Ovary (tissue), 9 donors: ENCODE data around the gene IQGAP2. TPM values are rescaled to one million over a fixed set of nuclear protein-coding genes. Genes with fewer than 3 reads are reported as not detected.

Source experiments
- DNase-seq, 5 donors: peaks; one replicate each; pipeline ENCODE4 v3.0.0-alpha.2; 2019 to 2020
- H3K27ac ChIP-seq, 2 donors: fragments of 200-600 bp; one replicate each; pipeline versions ENCODE4 v1.5.1 to v1.8.0; 2019 to 2022
- H3K27me3 ChIP-seq: fragments of 200-600 bp; one replicate; pipeline ENCODE4 v1.8.0; 2022
- H3K36me3 ChIP-seq: fragments of 200-600 bp; sonication (generic); one replicate; pipeline ENCODE4 v1.5.1; 2019
- H3K4me1 ChIP-seq: one replicate; pipeline ENCODE4 v1.8.1; 2013; ENCODE audit warnings: mild to moderate bottlenecking, moderate library complexity; ENCODE audit not compliant: insufficient read depth
- H3K4me3 ChIP-seq: fragments of 200-600 bp; sonication (generic); one replicate; pipeline ENCODE4 v1.5.1; 2017
- H3K9me3 ChIP-seq, 2 donors: fragments of 200-600 bp in 1 of 2; sonication (generic) in 1 of 2; one replicate each; pipeline versions ENCODE4 v1.5.1 to v1.8.1; 2013 to 2019; ENCODE audit warnings: mild to moderate bottlenecking in 1 of 2, moderate library complexity in 1 of 2
- EP300 ChIP-seq: sonication (generic); formaldehyde crosslinking; IDR thresholded peaks from one replicate; pipeline ENCODE4 v1.6.1; 2017; ENCODE audit warnings: antibody characterized with exemption
- POLR2A ChIP-seq: fragments of 450-650 bp; IDR thresholded peaks from one replicate; pipeline ENCODE4 v1.6.1; 2017; ENCODE audit warnings: antibody characterized with exemption, mild to moderate bottlenecking, moderate library complexity
- WGBS, 3 donors: extraction: QIAGEN DNeasy Blood & Tissue Kit in 1 of 3; methylation state at CpG; one replicate each; pipeline versions ENCODE4 v1.1.5 to v1.1.7; 2013 to 2017; 5-methylcytosine and 5-hydroxymethylcytosine counted together
- intact Hi-C, 4 donors: fragments of 100-400 bp; cut with DNase I; formaldehyde crosslinking; loops; one replicate each; pipeline versions ENCODE4 v1.11.0 to v1.15.1; 2022 to 2023
- polyA plus RNA-seq, 2 donors: library from polyadenylated mRNA; stranded (reverse); fragments of 200-250 nt in 1 of 2; fragments of 350-450 nt in 1 of 2; fragmentation: Illumina TruSeq in 1 of 2; extraction: RNeasy Lipid Tissue Mini Kit (QIAGEN cat#74804) in 1 of 2; gene quantifications; one replicate each; pipeline ENCODE4 v1.2.3, GENCODE V29; 2013 to 2014
- total RNA-seq, 7 donors: library from RNA; depleted of rRNA in 2 of 7; stranded (reverse); fragments of >200 nt in 2 of 7; fragmentation: NEBNext Ultra II Directional in 3 of 7; extraction: Animal tissue kit (Norgen Biotek cat#: 25700) in 3 of 7; gene quantifications; one replicate each; pipeline versions ENCODE4 v1.1.0 to v1.2.4, GENCODE V29; 2016 to 2023
- TF ChIP-seq, protein P1 (sequence below), 3 donors: fragments of 450-650 bp in 2 of 3; fragments of 200-600 bp in 1 of 3; IDR thresholded peaks; one replicate each; pipeline versions ENCODE4 v1.5.1 to v1.8.0; 2016 to 2022; ENCODE audit warnings: antibody characterized with exemption in 3 of 3, mild to moderate bottlenecking in 1 of 3
- donor health status: DM: no; HTN: no; CAD: no; lungs with moderate emphysema.
- donor health status: DM: no; HTN: no; CAD: no.
- donor health status: Bipolar disorder and iron deficiency.
- donor health status: DM: yes; HTN: yes; CAD: no.
- donor health status: DM: no; HTN: no; CAD: no.
- donor health status: DM: yes; HTN: yes; CAD: no.

IQGAP2 gene
- total and polyA plus RNA-seq, 9 donors: 8.6 to 27.6 (median 13.9) TPM

DNA sequence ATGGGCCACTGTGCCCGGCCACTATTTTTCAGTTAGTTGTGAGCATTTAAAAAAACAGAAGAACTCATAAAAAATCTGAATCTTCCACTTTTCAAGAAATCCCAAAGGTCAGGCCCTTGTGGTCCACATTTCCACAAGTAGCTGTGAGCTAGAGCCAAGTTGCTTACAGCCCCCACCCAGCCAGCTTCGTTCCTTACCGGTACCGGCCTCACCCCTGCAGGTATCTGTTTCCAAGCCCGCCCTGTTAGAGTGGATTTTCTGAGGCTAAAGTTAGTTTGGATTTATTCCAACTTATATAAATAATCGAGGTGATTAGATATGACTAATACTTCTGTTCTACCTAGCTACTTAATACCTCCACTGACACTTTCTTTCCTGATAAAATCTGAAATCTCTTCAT lies 139.2 kb downstream of the IQGAP2 start:
- TF ChIP-seq POLR2A: no peak
- TF ChIP-seq, protein P1, sequence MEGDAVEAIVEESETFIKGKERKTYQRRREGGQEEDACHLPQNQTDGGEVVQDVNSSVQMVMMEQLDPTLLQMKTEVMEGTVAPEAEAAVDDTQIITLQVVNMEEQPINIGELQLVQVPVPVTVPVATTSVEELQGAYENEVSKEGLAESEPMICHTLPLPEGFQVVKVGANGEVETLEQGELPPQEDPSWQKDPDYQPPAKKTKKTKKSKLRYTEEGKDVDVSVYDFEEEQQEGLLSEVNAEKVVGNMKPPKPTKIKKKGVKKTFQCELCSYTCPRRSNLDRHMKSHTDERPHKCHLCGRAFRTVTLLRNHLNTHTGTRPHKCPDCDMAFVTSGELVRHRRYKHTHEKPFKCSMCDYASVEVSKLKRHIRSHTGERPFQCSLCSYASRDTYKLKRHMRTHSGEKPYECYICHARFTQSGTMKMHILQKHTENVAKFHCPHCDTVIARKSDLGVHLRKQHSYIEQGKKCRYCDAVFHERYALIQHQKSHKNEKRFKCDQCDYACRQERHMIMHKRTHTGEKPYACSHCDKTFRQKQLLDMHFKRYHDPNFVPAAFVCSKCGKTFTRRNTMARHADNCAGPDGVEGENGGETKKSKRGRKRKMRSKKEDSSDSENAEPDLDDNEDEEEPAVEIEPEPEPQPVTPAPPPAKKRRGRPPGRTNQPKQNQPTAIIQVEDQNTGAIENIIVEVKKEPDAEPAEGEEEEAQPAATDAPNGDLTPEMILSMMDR (IDR thresholded peaks at IDR 0.05): no peak
- no peak for TF ChIP-seq EP300
- H3K27ac ChIP-seq: no peak overlapping the region
- no peaks in the 10 kb centered on the region for H3K27me3 ChIP-seq
- no peak overlapping the region for H3K4me3 ChIP-seq
- no peaks in the 10 kb centered on the region for H3K9me3 ChIP-seq
- H3K36me3 ChIP-seq: no peaks in the 10 kb centered on the region
- 78 to 84% (median 82%) methylated on average over 6 of the region's 6 CpGs for WGBS, 3 donors
- no peak for DNase-seq
- no peaks in the 10 kb centered on the region for H3K4me1 ChIP-seq
- intact Hi-C loops: loop anchor here in 1 of 4 donors (10.0 kb wide), 1 partner anchor 137 kb away; the partner anchor contains the start of gene IQGAP2

GRCh38 chr5:76542887-76543690 lies 140.0 kb downstream of the IQGAP2 start:
- no peak for TF ChIP-seq POLR2A
- TF ChIP-seq, protein P1 (IDR thresholded peaks at IDR 0.05): no peak
- no peak for TF ChIP-seq EP300
- Histone ChIP-seq H3K27ac (no peak overlapping the region), H3K27me3 (no peaks in the 10 kb centered on the region), H3K4me3 (no peak overlapping the region), H3K36me3 (no peaks in the 10 kb centered on the region), H3K9me3 (no peaks in the 10 kb centered on the region), H3K4me1 (no peaks in the 10 kb centered on the region)
- 76 to 86% (median 82%) methylated on average over 13 of the region's 13 CpGs for whole genome bisulfite sequencing, 3 donors
- intact Hi-C loops: loop anchor here in 1 of 4 donors (10.0 kb wide), 1 partner anchor 138 kb away; the partner anchor contains the start of gene IQGAP2
- no peak for DNase-seq

DNA sequence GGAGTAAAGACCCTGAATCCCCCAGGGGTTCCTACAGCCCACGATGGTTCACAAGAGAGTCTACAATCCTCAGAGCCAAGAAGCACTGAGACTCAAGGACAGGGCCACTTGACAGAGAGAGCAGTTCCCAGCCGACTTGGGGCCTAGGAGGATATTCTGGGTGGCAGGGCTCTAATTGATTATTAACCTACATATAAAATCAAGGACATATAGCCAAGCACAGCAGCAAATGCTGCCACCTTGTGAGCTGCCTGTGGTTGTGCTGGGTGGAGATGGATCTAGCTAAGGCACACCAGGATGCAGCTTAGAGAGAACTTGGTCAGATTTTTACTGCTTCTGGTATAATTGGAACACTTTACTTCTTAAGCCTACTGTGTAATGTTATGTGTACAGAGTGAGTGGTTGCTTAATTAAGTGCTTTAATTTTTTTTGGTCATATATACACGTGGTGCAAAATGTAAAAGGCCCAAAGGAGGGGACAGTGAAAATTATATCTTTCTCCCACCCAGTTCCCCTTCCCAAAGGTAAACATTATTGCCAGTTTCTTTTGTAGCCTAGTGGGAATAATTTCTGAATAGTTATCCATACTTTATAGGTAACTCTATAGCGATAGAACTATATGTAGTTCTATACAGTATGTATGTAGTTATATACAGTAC lies 141.3 kb downstream of the IQGAP2 start:
- TF ChIP-seq, protein P1 (IDR thresholded peaks at IDR 0.05): no peak
- TF ChIP-seq POLR2A (no peak), EP300 (no peak)
- Histone ChIP-seq H3K27me3 (no peaks in the 10 kb centered on the region), H3K27ac (no peak overlapping the region), H3K36me3 (no peaks in the 10 kb centered on the region), H3K4me3 (no peak overlapping the region), H3K4me1 (no peaks in the 10 kb centered on the region), H3K9me3 (no peaks in the 10 kb centered on the region)
- intact Hi-C loops: loop anchor here in 1 of 4 donors (10.0 kb wide), 1 partner anchor 140 kb away; the partner anchor contains the start of gene IQGAP2
- DNase-seq: peak in 1 of 5 donors; percentile 26
- 44 to 49% (median 46%) methylated on average over 4 of the region's 4 CpGs for WGBS, 3 donors

DNA sequence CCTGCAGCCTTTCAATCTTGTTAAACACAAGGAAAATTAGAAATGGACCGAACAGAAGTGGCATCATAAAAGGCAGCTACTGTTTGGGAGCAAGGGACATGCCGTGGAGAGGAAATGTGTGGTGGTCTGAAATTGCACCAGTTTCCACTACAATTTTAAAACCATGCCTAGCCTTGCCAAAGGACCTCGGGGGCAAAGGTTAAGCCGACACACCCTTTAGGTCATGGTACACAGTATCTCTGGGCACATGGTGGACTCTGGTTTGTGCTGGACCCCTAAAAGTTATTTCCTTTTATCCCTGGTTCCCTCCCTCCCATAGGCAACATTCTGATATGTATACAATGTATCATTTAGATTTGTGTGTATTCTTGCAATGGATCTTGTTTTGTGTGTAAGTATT lies 142.1 kb downstream of the IQGAP2 start:
- no peak for DNase-seq
- Histone ChIP-seq H3K27ac (no peak overlapping the region), H3K36me3 (no peaks in the 10 kb centered on the region), H3K4me1 (no peaks in the 10 kb centered on the region), H3K9me3 (no peaks in the 10 kb centered on the region), H3K27me3 (no peaks in the 10 kb centered on the region), H3K4me3 (no peak overlapping the region)
- intact Hi-C loops: loop anchor here in 1 of 4 donors (10.0 kb wide), 1 partner anchor 140 kb away; the partner anchor contains the start of gene IQGAP2
- WGBS, 3 donors: 85 to 88% (median 87%) methylated on average over 4 of the region's 4 CpGs
- TF ChIP-seq POLR2A (no peak), EP300 (no peak)
- TF ChIP-seq, protein P1 (IDR thresholded peaks at IDR 0.05): no peak
